HL-60 (cell line): ENCODE data around the gene RAE1.
A peak's percentile ranks its signal among the peaks of the same experiment; 100 is the strongest.

ENCODE experiments used
- DNase-seq, 2 experiments: peaks; one replicate each; pipeline ENCODE4 v3.0.0-alpha.2; 2010 to 2020; ENCODE audit warnings: low read depth in 1 of 2, low spot score in 1 of 2
- H3K27ac ChIP-seq: fragments of 250-450 bp; sonication (Bioruptor Pico); replicated peaks from 2 replicates; pipeline ENCODE4 v1.5.1; 2020; ENCODE audit warnings: mild to moderate bottlenecking, moderate library complexity
- H3K27me3 ChIP-seq: fragments of 250-450 bp; sonication (Bioruptor Pico); 2 replicates; pipeline ENCODE4 v1.5.1; 2021; ENCODE audit warnings: mild to moderate bottlenecking, moderate library complexity; ENCODE audit not compliant: insufficient read depth, poor library complexity, severe bottlenecking
- H3K4me3 ChIP-seq: replicated peaks from 2 replicates; pipeline ENCODE4 v1.5.1; 2011; ENCODE audit warnings: mild to moderate bottlenecking, control low read depth, low read length; ENCODE audit not compliant: insufficient read depth
- GABPA ChIP-seq: IDR thresholded peaks from 2 replicates; pipeline ENCODE4 v1.6.1; 2012; ENCODE audit warnings: low read depth
- POLR2AphosphoS5 ChIP-seq: IDR thresholded peaks from 2 replicates; pipeline ENCODE4 v1.6.1; 2012; ENCODE audit warnings: low read depth
- SPI1 ChIP-seq: IDR thresholded peaks from 2 replicates; pipeline ENCODE4 v1.6.1; 2012; ENCODE audit warnings: low read depth, mild to moderate bottlenecking, borderline replicate concordance
- TF ChIP-seq, protein P1 (sequence below): IDR thresholded peaks from 2 replicates; pipeline ENCODE4 v1.6.1; 2012; ENCODE audit warnings: low read depth; ENCODE audit not compliant: insufficient replicate concordance
- TF ChIP-seq, protein P2 (sequence below): IDR thresholded peaks from one replicate; pipeline ENCODE4 v1.5.1; 2011; ENCODE audit warnings: low read length, control low read depth, inconsistent platforms; ENCODE audit not compliant: insufficient read depth

The RAE1 gene

DNA sequence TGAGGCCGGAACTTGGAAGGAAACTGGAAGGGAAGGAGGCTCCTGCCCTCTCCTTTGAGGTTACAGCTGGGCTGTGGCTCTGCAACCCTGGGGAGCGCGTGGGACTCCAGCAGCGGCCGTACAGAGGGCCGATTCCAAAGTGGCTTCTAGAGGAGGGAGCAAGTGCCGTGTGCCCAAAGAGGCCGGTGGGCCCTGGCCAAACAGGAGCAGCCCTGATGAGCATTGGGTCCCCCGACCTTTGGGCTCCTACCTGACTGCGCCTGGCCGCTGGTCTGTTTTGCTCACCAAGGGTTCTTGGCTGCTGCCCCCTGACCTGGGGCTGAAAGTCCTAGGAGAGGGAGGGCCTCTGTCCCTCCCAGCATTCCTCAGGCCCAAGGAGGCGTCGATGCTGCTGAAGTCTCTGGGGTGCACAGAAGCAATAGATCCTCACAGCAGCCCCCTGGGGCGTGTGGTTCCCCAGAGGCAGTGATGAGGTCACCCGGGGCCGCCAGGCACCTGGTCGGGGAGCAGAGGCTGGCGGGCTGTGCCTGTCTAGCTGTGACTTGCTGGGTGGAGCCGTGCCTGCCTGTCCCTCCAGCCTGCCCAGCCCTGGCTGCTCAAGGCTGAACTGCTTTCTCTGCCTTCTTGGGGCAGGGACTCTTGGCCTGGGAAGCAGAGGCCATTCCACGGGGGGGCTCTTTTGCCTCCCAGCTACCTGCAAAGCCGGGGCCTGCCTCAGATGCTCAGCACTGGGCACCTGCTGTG lies 49.9 kb downstream of the RAE1 start:
- Histone ChIP-seq H3K27me3 (no peaks in the 10 kb centered on the region), H3K27ac (no peak overlapping the region), H3K4me3 (no peak overlapping the region)
- TF ChIP-seq, protein P1, sequence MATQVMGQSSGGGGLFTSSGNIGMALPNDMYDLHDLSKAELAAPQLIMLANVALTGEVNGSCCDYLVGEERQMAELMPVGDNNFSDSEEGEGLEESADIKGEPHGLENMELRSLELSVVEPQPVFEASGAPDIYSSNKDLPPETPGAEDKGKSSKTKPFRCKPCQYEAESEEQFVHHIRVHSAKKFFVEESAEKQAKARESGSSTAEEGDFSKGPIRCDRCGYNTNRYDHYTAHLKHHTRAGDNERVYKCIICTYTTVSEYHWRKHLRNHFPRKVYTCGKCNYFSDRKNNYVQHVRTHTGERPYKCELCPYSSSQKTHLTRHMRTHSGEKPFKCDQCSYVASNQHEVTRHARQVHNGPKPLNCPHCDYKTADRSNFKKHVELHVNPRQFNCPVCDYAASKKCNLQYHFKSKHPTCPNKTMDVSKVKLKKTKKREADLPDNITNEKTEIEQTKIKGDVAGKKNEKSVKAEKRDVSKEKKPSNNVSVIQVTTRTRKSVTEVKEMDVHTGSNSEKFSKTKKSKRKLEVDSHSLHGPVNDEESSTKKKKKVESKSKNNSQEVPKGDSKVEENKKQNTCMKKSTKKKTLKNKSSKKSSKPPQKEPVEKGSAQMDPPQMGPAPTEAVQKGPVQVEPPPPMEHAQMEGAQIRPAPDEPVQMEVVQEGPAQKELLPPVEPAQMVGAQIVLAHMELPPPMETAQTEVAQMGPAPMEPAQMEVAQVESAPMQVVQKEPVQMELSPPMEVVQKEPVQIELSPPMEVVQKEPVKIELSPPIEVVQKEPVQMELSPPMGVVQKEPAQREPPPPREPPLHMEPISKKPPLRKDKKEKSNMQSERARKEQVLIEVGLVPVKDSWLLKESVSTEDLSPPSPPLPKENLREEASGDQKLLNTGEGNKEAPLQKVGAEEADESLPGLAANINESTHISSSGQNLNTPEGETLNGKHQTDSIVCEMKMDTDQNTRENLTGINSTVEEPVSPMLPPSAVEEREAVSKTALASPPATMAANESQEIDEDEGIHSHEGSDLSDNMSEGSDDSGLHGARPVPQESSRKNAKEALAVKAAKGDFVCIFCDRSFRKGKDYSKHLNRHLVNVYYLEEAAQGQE = no peak
- TF ChIP-seq, protein P2, sequence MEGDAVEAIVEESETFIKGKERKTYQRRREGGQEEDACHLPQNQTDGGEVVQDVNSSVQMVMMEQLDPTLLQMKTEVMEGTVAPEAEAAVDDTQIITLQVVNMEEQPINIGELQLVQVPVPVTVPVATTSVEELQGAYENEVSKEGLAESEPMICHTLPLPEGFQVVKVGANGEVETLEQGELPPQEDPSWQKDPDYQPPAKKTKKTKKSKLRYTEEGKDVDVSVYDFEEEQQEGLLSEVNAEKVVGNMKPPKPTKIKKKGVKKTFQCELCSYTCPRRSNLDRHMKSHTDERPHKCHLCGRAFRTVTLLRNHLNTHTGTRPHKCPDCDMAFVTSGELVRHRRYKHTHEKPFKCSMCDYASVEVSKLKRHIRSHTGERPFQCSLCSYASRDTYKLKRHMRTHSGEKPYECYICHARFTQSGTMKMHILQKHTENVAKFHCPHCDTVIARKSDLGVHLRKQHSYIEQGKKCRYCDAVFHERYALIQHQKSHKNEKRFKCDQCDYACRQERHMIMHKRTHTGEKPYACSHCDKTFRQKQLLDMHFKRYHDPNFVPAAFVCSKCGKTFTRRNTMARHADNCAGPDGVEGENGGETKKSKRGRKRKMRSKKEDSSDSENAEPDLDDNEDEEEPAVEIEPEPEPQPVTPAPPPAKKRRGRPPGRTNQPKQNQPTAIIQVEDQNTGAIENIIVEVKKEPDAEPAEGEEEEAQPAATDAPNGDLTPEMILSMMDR = no peak
- TF ChIP-seq GABPA = no peak
- no peak for TF ChIP-seq POLR2AphosphoS5
- no peak for TF ChIP-seq SPI1
- DNase-seq = no peak

DNA sequence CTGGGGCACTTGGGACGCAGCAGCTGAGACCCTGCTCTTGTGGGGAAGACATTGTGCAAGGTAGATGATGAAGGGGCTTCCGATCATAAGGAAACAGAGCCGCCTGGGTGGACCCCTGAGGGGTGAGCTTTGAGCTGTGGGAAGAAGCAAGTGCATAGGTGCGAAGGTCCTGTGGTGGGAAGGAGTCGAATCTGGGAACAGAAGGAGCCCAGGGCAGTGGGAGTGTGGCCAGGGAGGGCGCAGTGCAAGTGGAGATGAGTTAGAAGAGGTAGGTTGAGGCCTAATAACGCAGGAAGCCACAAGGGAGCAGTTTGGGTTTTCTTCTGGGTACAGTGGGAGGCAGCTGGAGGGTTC lies 50.5 kb downstream of the RAE1 start:
- no peak for DNase-seq
- no peak overlapping the region for H3K27ac ChIP-seq
- TF ChIP-seq, protein P1 = no peak
- TF ChIP-seq SPI1 (no peak), POLR2AphosphoS5 (no peak), GABPA (no peak)
- TF ChIP-seq, protein P2 = no peak

DNA sequence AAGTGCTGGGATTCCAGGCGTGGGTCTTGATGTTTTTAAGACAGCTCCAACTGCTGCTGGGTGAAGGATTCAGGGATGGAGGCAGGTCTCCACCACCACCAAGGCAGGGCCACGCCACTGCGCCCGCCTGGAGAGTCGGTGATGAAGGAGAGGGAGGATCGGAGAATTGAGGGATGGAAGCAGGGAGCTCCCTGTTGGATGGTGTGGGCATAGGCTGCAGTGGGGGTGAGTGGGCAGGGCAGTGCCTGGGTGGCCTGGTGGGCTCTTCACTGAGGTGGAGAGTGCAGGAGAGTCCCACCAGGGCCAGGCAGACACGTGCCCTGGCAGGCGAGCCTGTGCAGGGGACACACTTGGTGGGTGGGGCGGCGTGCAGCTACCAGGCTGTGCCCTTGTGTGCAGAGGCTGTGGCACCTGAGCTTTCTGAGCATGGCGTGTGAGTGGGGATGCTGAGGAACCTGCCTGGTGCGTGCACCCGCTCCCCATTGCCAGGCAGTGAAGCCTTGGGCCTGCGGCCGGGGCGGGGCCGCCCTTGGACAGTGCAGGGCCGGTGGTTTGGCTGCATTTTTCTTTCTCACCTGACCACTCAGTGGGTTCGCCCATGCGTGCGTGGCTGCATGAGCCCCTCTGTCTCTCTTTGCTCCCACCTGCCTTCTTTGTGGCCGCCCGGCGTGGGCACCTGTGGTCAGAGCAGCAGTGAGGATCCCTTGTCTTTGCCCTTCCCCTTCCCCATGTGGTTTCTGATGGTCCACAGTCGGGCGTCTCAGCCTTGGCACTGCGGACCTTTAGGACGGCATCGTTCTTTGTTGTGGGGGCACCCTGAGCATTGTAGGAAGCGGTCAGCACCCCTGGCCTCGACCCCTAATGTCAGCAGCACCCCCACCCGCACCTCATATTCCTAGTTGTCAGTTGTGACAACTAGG lies 51.4 kb downstream of the RAE1 start:
- no peak for DNase-seq
- Histone ChIP-seq H3K4me3 (no peak overlapping the region), H3K27ac (peak overlapping the region; percentile 54), H3K27me3 (no peaks in the 10 kb centered on the region)
- TF ChIP-seq POLR2AphosphoS5 = no peak
- TF ChIP-seq SPI1 = no peak
- TF ChIP-seq, protein P2 = no peak
- TF ChIP-seq GABPA = no peak
- TF ChIP-seq, protein P1 = no peak

More for the DNA sequence above, 50.5 kb downstream of the RAE1 start:
- Histone ChIP-seq H3K27me3 (no peaks in the 10 kb centered on the region), H3K4me3 (no peak overlapping the region)
